Right renal pelvis (tissue), 4 donors: Measurements from ENCODE around the gene CD248. TPM values are rescaled to one million over a fixed set of nuclear protein-coding genes. Genes with fewer than 3 reads are reported as not detected.
A peak's percentile ranks its signal among the peaks of the same experiment; 100 is the strongest.

ENCODE experiments used
- DNase-seq, 4 donors: peaks; one replicate each; pipeline ENCODE4 v3.0.0-alpha.2; 2013; ENCODE audit warnings: low read depth in 4 of 4, low spot score in 3 of 4, missing footprints in 1 of 4
- polyA plus RNA-seq, 4 donors: library from polyadenylated mRNA; unstranded; fragments of 120-200 nt; gene quantifications; one replicate each; pipeline ENCODE4 v1.2.1, GENCODE V29; 2013; ENCODE audit not compliant: insufficient read length in 4 of 4

CD248 gene
- polyA plus RNA-seq, 4 donors: 69.0 to 80.6 (median 73.7) TPM

DNA sequence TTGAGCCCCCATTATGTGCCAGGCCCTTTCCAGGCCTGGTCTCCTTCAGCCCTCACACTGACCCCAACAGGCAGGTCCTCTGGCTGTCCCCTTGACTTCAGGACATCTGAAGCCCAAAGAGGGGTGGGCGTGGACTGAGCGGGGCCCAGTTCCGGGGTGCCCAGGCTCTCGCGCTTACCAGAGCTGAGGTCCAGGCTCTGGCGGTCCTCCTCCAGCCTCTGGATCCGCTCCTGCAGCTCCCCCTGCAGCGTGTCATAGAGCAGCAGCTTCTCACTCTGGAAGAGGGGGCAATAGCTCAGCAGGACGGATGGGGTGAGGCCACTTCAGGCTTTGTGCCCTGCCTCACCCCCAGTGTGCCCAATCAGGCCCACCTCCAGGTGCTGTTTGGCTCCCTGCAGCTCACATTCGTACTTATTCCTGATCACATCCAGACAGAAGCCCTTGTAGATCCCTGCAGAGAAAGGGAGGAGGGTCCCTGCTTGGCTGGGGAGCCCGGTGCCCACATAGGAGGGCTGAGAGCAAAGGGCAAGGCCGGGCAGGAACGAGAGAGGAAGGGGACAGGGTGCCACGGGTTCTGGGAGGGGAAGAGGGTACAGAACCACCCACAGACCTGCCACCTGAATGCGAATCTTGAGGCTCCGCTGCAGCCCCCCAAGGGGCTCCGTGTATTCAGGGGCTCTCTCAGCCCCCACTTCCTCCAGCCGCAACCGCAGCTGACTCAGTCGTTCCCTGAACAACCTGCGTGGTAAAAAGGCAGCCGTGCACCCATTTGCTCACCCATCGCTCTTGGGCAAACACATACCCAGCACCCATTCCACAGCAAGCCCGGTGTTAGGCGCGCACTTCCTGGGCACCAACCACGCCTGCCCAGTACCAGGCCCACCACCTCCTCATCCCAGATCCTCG lies 24.0 kb upstream of the CD248 start:
- DNase-seq: no peak

DNA sequence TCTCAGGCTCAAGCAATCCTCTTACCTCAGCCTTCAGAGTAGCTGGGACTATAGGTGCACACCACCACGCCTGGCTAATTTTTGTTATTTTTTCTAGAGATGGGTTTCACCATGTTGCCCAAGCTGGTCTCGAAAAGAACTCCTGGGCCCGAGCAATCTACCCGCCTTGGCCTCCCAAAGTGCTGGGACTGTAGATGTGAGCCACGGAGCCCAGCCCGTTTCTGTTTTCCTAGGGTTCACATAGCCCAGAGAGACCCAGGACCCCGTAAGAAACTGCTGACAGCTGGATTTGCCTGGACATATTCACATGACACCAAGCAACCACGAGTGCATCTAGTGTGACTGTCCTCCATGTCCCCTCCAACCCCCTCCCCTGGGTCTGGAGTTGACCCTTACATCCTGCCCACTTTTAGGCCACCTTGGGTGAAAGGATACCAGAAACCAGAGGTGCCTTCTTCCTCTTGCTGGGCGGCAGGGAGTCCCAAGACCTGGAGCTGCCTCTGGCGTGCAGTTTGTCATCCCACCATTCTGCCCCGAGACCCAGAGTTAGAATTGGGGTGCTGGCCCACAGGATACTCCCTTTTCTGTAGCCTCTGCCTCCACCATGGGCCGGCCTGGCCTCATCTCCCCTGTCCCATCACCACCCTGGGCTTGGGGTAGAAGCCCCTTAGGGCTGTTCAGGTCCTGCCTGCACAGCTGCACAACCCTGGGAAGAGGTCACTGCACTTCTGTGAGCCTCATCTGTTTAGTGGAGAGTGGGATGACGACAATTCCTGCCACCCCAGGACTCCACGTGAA lies 23.0 kb upstream of the CD248 start:
- no peak for DNase-seq

DNA sequence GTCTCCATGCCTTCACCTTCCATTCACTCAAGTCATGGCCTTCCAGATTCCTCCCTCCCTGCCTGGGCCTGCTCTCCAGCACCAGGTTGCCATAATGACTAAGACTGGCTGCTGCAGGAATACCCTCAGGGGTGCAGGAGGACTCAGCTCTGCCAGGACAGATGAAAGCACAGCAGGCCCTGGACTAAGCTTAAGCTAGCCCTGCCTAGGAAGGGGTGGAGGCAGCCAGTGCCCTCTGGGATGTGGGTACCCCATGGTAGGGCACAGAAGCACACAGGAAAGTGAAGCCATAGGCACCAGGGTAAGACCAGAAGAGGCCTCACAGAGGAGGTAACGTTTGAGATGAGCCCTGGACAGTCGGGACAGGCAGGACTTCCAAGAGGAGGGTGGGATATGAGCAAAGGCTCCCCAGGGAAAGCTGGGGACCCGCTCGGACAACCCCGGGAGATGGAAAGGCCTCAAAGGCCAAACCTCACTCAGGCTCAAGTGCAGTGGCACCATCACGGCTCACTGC lies 22.4 kb upstream of the CD248 start:
- DNase-seq: no peak

DNA sequence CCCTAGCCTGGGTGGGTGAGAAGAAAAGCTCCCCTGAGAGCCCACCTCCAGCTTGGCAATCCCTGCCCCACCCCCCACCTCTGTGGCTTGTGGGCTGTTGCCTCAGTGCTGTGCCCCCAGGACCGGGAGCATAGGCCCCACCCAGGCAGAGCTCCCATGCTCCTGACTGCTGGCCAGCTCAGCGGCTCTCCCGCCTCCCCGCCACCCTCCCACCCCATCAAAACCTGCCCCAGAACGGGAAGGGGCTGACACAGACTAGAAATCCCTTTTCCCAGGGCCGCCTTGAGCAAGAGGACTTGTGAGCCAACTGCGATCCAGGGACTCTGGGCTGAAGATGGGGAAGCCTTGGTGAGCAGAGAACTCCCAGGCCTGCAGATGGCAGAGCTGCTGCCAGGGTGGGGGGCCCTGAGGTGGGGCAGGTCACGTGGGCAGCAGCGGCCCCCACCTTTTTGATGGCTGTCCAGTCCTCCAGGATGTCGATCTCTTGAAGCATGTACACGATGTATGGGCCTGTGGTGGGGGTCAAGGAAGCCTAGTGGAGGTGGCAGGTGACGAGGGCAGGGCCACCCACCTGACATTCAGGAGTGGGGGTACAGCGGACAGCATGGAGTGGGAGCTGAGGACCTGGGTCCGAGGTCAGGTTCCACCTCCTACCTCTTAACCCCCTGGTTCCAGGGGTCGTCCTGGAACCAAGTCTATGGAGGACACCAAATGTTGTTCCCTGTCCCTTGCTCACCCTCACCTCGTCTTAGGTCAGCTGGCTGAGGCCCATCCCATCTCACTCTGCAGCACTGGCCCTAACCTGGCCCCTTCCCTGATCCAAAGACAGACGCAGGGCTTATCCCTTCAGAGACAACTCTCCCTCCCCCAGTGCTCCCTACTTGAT lies 21.7 kb upstream of the CD248 start:
- DNase-seq: no peak

DNA sequence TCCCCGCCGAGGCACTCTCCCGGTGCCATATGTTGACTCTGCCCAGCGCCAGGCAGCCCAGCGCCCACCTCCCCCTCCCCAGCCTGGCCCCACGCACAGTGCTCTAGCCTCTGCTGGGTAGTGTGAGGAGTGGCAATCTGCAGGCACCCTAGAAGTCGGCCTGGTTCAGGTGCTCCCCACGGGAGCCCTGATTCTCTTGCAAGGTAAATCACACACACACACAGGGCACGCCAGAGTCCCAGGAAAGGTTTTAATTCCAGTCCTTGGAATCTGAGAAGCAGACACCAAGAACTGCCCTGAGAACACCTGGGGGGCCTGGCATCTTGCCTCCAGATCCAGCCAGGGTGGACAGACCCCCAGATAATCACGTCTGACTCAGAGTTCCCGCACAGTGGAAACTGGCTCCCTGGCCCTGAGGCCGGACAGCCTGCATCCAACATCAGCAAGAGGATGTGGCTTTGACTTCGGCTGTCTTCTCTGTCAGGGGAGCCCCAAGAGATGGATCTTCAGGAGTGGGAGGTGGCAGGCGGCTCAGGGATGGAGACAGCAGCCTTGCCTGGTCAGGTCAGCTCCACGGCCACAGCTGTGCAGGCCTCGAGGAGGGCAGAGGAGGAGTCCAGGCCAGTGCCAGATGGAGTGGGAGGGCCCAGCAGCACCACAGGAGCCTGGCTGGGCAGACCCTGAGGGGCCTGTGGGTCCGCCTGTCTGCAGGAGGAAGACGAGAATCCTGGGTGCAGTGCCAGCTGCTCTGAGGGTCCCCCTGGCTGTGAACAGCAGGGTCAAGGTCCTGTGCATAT lies 20.5 kb upstream of the CD248 start:
- DNase-seq: no peak

DNA sequence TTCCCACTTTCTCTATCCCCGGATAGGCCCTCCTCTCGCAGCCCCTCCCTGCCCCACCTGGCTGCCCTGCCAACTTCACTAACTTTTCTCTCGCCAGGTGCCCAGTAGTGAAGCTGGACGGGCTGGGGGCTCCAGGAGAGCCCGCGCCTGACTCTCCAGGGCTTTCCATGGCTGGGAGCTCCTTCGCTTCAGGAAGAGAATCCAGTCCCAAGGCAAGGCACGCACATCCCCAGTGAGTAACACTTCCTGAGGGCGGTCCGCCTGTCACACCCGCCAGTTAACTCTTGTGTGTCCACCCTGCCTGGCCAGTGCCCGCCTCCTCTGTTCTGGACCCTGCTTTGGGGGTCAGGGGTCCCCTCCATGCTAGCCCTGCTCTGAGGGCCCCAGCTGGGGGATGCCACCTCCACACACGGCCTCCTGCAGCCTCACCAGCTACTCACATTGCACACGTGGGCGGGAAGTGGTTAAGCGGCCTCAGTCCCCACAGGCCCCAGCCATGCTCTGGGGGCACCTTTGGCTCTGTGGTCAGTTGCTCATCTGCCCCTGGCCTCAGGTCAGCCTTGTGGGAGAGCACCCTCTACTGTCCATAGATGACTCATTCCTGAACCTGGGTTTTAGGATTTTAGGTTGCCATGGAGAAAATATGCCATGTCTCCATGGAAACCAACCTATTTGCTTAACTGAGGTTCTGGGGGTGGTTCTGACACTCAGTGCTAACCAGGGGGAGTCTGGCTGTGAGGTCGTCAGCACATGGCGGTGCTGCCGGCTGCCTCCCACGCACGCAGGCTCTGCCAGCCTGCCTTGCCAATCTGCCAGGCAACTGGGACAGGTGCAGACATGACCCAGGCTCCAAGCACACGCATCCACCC lies 19.6 kb upstream of the CD248 start, which contains the start of gene RIN1:
RIN1 (minus strand) TSS at position 201 of the 869 bp plus-strand sequence; CDS start at position 169, 32 bp downstream.
- peak in 1 of 4 donors; percentile 33 for DNase-seq

DNA sequence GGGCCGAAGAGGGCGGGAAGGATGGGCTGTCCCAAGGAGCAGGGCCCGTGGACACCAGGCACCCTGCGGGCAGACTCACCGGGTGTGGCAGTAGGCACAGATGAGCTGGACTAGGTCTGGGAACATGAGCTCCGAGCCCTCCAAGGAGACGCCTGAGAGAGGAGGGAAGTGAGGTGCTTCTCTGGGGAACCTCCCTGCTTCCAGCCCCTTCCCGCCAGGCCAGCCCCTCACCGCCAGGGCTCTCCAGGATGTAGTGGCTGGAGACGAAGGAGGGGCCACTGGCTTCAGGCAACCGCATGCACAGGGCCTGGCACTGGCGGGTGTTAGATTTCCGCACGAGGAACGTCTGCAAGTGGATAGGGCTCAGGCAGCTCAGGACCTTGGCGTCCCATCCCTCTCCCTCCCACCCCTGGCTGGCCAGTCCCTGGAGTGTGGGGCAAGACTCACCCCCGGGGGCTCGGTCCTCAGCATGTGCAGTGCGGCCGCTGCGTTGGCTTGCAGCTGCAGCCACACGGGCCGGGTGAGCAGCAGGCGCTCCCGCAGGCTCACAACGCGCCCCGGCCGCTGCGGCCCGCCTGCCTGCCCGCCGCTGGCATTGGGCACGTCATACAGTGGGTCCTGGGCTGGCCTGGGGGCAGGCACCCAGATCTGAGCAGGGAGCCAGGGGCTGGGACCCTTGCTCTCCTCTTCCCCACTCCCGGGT lies 18.8 kb upstream of the CD248 start:
- no peak for DNase-seq

DNA sequence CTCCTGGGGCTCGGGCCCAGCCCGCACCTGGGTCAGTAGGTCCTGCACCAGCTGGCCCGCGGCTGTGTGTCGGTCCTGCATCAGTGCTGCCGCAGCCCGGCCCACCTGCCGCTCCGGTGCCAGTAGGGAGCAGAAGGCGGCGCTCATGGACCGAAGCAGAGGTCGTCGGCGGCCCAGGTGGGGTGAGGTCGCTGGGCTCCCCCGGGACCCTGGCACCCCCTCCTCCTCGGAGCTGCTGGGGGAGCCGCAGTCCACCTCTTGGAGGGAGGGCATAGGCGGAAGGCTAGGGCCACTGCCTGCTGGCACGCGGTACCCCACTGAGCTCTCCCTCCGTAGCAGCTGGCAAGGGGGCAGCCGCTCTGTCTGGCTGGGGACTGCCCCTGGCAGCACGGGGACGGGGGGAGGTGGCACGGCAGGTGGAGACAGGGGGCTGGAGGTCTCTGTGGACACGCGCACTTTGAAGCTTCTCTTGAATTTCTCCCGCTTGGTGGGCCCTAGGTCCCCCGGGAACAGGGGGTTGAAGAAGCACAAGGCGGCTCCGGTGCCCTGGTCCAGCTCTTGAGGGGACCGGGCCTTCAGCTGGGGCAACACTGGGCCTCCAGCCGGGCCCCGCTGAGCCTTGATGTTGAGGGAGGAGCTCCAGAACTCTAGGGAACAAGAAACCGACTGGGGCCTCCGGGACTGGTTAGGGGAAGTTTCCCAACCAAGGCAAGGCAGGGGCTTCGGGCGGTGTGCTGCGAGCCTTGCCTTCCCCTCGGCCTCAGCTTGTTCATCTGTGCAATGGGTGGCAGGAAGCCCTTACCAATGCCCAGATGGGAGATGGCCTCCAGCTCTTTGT lies 18.0 kb upstream of the CD248 start:
- DNase-seq: no peak

DNA sequence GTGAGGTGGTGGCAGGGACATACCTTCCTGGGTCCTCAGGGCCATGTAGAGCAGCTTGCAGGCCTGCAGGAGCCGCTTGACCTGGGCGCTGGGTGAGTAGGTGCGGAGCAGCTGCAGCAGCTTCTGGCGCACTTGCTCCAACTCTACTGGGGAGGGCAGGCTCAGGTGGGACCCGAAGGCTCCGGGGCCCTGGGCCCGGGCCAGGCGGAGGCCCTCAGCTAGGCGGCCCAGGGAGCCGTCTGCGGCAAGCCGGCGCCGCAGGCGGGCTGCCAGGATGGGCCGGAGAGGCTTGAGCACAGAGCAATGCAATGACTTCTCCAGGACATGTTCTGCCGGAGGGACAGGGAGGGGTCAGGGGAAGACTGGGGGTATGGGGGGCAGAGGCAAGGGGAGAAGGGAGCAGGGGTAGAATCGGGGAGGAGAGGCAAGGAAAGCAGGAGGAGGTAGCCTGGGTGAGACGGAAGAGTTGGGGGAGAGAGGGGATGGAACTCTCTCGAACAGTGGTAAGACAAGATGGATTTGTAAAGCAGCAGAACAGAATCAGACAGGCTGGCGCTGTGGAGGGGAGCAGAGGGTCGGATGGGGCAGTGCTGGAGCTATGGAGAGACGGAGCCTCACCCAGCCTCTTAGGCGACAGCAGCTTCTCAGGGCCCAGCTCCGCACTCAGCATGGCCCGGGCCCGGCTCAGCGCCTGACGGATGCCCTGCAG lies 17.2 kb upstream of the CD248 start:
- no peak for DNase-seq

DNA sequence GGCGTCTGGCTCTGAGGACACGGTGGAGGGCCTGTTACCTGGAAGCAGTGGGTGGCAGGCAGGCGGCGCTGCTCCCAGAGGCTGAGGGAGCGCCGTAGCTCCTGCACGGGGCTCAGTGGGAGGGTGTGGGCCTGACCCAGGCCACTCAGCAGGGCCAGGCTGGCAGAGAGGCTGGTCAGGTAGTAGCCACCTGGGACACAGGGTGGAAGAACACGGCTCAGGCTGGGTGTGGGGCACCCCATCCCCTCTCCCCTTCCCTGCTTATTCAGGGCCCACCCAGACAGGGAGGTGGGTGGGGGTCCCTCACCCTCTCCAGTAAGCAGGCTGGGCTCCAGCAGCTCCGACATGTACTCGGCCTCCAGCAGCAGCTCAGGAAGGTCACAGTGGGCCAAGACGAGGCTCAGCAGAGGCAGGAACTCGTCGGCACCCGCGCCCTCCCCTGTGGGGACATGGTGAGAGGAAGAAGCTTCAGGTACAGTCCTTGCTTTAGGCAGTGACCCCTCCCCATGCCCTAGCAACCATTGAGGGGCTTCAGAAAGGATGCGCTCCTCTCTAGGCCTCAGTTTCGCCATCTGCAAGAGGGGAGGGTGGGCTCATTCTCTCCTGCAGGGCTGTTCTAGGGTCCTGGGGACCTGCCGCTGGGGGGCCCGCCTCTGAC lies 16.5 kb upstream of the CD248 start:
- DNase-seq: no peak

DNA sequence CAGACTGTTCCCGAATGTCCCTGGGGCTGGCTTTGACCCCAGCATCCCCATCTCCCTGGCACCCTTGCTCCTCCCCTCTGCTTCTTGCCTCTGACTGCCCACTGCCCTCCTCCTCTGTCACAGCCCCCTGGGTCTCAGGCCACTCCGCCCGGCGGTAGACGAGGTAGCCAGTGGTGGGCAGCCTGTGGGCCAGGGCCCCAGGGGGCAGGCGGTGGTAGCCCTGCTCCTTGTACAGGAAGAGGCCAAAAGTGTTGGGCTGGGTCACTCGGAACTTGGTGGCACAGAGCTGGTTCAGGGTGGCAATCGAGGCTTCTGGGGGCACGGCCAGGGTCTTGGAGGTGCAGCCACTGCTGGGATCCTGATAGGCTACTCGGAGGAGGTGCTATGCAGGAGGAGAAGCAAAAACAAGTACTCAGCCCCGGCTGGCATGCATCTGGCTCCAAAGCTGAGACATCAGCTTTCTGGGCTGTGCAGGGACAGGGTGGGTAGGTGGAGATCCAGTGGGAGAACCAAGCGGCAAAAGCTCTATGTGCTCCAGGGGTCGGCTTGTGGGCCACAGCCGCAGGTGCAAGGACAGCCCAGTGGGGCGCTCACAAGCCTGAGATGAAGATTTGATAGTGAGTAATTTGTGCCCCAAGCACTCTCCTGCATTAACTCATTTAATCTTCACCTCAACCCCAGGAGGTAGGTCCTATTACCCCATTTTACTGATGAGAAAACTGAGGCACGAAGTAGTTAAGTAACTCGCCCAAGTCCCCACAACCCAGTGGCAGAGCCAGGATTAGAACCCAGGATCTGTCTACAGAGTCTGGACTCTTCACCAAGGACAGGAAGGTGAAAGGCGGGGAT lies 15.8 kb upstream of the CD248 start:
- no peak for DNase-seq

DNA sequence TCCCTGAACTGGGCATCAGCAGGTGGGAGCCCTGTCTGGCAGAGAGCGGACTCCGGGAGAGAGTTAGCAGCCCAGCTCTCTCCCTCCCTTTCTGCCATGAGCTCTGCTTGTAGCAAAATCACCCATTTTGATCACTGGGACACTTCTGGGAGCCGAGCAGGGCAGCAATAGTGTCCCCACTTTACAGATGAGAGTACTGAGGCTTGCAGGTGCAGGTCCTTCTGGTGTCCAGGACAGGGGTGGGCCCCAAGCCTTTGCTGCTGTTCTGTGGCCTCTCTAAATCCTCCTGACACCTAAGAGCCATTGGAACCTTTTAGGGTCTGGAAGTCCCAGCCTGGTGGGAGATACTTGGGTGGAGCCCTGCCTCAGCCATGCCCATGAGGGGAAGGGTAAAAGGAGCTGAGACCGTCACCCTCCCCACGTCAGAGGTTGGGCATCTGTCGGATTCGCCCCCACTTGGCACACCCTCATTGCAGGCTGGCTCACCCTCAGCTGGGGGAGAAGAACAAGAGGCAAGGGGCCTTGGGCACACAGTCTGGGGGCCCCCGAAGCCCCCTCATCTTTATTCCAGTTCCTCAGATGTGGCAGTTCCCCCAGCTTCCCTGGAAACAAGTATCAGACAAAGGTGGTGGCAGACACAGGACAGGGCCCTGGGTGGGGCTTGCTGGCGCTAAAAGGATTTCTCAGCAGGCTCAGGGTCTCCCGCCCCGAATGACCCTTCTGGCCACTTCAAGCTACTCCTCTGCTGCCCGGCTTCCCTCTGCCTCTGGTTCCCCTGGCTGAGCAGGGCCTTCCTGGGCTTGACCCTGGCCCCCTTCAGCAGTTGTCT lies 14.9 kb upstream of the CD248 start:
- no peak for DNase-seq

DNA sequence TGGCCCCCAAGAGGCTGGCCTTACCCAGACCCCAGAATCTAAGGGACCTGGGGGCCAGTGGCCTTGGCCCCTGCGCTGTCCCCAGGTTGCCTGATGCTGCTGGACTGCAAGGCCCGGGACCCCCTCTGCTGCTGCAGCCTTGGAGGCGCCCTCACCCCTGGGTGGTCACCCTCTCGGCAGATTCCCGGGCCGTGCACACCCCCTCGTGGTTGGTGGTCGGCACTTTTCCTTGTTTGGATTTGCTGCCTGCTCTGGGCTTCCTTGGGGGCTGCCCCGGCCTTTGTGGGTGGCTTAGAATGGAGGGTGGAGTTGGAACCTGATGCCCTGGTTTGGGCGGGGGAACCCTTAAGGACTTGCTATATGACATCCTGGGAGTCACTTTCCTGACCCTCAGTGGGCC lies 14.1 kb upstream of the CD248 start:
- no peak for DNase-seq

DNA sequence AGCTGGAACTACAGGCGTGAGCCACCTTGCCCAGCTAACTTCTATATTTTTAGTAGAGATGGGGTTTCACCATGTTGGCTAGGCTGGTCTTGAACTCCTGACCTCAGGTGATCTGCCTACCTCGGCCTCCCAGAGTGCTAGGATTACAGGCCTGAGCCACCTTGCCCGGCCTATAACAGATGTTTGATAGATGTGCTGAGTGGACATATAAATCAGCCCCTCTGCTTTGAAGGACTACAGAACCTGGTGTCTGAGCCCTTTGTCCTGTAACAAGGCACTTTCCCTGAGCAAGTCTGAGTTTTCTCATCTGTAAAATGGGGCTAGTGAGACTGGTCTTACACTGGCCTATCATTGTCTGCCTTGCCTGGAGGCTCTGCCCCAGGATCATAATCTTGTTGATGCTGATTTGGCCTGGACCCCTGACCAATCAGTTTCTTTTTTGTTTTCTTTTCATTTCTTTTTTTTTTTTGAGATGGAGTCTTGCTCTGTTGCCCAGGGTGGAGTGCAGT lies 12.4 kb upstream of the CD248 start:
- DNase-seq: no peak
